Thyroid gland (tissue), 4 donors: ENCODE measurements around the gene APOA4. TPM values are rescaled to one million over a fixed set of nuclear protein-coding genes. Genes with fewer than 3 reads are reported as not detected.

Source experiments
- DNase-seq, 2 donors: peaks; one replicate each; pipeline ENCODE4 v3.0.0-alpha.2; 2019
- H3K27ac ChIP-seq, 3 donors: fragments of 200-600 bp; sonication (generic); 1 replicate in 2 of 3; 2 replicates in 1 of 3; pipeline ENCODE4 v1.5.1; 2016 to 2019; ENCODE audit warnings: mild to moderate bottlenecking in 1 of 3, moderate library complexity in 1 of 3
- H3K27me3 ChIP-seq: fragments of 200-600 bp; sonication (generic); one replicate; pipeline ENCODE4 v1.5.1; 2019
- H3K36me3 ChIP-seq, 2 donors: fragments of 200-600 bp; sonication (generic); one replicate each; pipeline ENCODE4 v1.5.1; 2016 to 2019
- H3K4me1 ChIP-seq, 2 donors: fragments of 200-600 bp; sonication (generic); one replicate each; pipeline ENCODE4 v1.5.1; 2017 to 2019
- H3K4me3 ChIP-seq, 3 donors: fragments of 200-600 bp; sonication (generic); replicated peaks in 1 of 3; 1 replicate in 2 of 3; 2 replicates in 1 of 3; pipeline ENCODE4 v1.5.1; 2016; ENCODE audit warnings: mild to moderate bottlenecking in 1 of 3
- H3K9me3 ChIP-seq: fragments of 200-600 bp; sonication (generic); one replicate; pipeline ENCODE4 v1.5.1; 2017
- CTCF ChIP-seq, 6 experiments: fragments of 200-600 bp in 3 of 6; fragments of 450-650 bp in 3 of 6; sonication (generic) in 3 of 6; IDR thresholded peaks; one replicate each; pipeline ENCODE4 v1.5.1; 2016 to 2019; ENCODE audit warnings: antibody characterized with exemption in 6 of 6, mild to moderate bottlenecking in 2 of 6, inconsistent platforms in 1 of 6, moderate library complexity in 1 of 6
- POLR2A ChIP-seq, 2 donors: fragments of 450-650 bp; IDR thresholded peaks; one replicate each; pipeline ENCODE4 v1.6.1; 2017; ENCODE audit warnings: antibody characterized with exemption in 2 of 2, mild to moderate bottlenecking in 2 of 2, moderate library complexity in 1 of 2
- WGBS, 2 donors: methylation state at CpG; one replicate each; pipeline ENCODE4 v1.1.5; 2017; 5-methylcytosine and 5-hydroxymethylcytosine counted together
- intact Hi-C: fragments of 100-400 bp; cut with DNase I; formaldehyde crosslinking; loops from one replicate; pipeline ENCODE4 v1.15.1; 2023
- total RNA-seq, 4 donors: library from RNA; depleted of rRNA; stranded (reverse); fragments of >200 nt; gene quantifications; one replicate each; pipeline ENCODE4 v1.2.3, GENCODE V29; 2016

Gene APOA4
- total RNA-seq, 4 donors from 2014 or later: not detected

- Histone ChIP-seq H3K4me3 (no peak overlapping the region), H3K36me3 (no peaks in the 10 kb centered on the region), H3K9me3 (no peaks in the 10 kb centered on the region), H3K27me3 (no peaks in the 10 kb centered on the region), H3K27ac (peak overlapping the region; percentile 67 to 97 (median 96)), H3K4me1 (peaks cover 37 to 49% of the 10 kb centered on the region in 2 donors)
- intact Hi-C loops: no loop called here
- WGBS, 2 donors: 68 to 71% methylated on average over 12 to 14 of the region's 14 CpGs
- TF ChIP-seq CTCF (IDR thresholded peaks at IDR 0.05): no peak
- no peak for TF ChIP-seq POLR2A (IDR thresholded peaks at IDR 0.05)
- peak; percentile 66 to 71 for DNase-seq
Measured at GRCh38 chr11:116833816-116834534, 10.9 kb upstream of the APOA4 start.

GRCh38 chr11:116833491-116833815, 10.3 kb upstream of the APOA4 start:
- TF ChIP-seq CTCF (IDR thresholded peaks at IDR 0.05) (no peak), POLR2A (IDR thresholded peaks at IDR 0.05) (no peak)
- 94% methylated on average over 10 of the region's 10 CpGs for WGBS, 2 donors
- H3K9me3 ChIP-seq: no peaks in the 10 kb centered on the region
- no peaks in the 10 kb centered on the region for H3K36me3 ChIP-seq
- H3K4me3 ChIP-seq: no peak overlapping the region
- DNase-seq: no peak
- peaks cover 37 to 49% of the 10 kb centered on the region in 2 donors for H3K4me1 ChIP-seq
- intact Hi-C loops: no loop called here
- peak overlapping the region in 1 of 3 donors; percentile 97 for H3K27ac ChIP-seq
- no peaks in the 10 kb centered on the region for H3K27me3 ChIP-seq

GRCh38 chr11:116832350-116833290, 9.5 kb upstream of the APOA4 start:
- Histone ChIP-seq H3K27ac (no peak overlapping the region), H3K4me3 (no peak overlapping the region), H3K4me1 (peaks cover 34 to 45% of the 10 kb centered on the region in 2 donors), H3K9me3 (no peaks in the 10 kb centered on the region), H3K36me3 (no peaks in the 10 kb centered on the region), H3K27me3 (no peaks in the 10 kb centered on the region)
- 84 to 85% methylated on average over 10 to 11 of the region's 13 CpGs for WGBS, 2 donors
- intact Hi-C loops: no loop called here
- no peak for DNase-seq
- TF ChIP-seq POLR2A (IDR thresholded peaks at IDR 0.05) (no peak), CTCF (IDR thresholded peaks at IDR 0.05) (no peak)

GRCh38 chr11:116831790-116832349, 8.8 kb upstream of the APOA4 start:
- H3K4me3 ChIP-seq: no peak overlapping the region
- no peak for DNase-seq
- H3K27ac ChIP-seq: no peak overlapping the region
- H3K27me3 ChIP-seq: no peaks in the 10 kb centered on the region
- TF ChIP-seq POLR2A (IDR thresholded peaks at IDR 0.05): no peak
- no peak for TF ChIP-seq CTCF (IDR thresholded peaks at IDR 0.05)
- WGBS, 2 donors: 97% methylated on average over 6 to 7 of the region's 7 CpGs
- intact Hi-C loops: no loop called here
- H3K4me1 ChIP-seq: peaks cover 27 to 38% of the 10 kb centered on the region in 2 donors
- H3K36me3 ChIP-seq: no peaks in the 10 kb centered on the region
- no peaks in the 10 kb centered on the region for H3K9me3 ChIP-seq
